ENCODE measurements around the gene RTN1.

DNA sequence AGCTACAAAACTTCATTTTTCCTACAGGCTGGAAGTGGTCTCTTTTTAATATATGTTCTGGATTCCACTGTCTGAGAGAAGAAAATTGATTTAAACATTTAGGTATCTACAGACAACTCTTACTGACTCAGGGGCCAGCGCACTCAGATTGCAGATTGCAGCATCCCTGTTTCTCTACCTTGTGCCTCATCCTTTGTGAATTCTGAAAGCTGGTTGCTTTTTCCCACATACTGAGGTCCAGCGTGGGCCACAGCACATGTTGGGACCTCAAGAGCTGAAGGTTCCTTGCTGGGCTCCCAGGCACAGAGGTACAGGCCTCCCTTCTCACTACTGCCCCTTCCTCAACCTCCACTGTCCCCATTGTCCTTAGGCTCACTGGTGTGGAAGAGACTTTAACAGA lies 192.2 kb downstream of the RTN1 start:
- TF ChIP-seq, protein P1, sequence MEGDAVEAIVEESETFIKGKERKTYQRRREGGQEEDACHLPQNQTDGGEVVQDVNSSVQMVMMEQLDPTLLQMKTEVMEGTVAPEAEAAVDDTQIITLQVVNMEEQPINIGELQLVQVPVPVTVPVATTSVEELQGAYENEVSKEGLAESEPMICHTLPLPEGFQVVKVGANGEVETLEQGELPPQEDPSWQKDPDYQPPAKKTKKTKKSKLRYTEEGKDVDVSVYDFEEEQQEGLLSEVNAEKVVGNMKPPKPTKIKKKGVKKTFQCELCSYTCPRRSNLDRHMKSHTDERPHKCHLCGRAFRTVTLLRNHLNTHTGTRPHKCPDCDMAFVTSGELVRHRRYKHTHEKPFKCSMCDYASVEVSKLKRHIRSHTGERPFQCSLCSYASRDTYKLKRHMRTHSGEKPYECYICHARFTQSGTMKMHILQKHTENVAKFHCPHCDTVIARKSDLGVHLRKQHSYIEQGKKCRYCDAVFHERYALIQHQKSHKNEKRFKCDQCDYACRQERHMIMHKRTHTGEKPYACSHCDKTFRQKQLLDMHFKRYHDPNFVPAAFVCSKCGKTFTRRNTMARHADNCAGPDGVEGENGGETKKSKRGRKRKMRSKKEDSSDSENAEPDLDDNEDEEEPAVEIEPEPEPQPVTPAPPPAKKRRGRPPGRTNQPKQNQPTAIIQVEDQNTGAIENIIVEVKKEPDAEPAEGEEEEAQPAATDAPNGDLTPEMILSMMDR (IDR thresholded peaks at IDR 0.05; ENCODE audit: insufficient read depth, low read length, poor library complexity, severe bottlenecking), result no peak
- no peak for TF ChIP-seq EZH2phosphoT487 (conservative IDR thresholded peaks at IDR 0.05; ENCODE audit: low read length)
